Astrocyte (in vitro differentiated cells and primary cell): ENCODE data around the gene AQP5. TPM values are rescaled to one million over a fixed set of nuclear protein-coding genes. Genes with fewer than 3 reads are reported as not detected.

Source experiments
- DNase-seq: peaks from one replicate; pipeline ENCODE4 v3.0.0-alpha.2; 2010; ENCODE audit warnings: low read depth
- FAIRE-seq: peaks from 2 replicates; lab custom pipeline; 2011; peaks lifted over from hg19 to GRCh38; lab: Jason Lieb, UNC
- H2AFZ ChIP-seq: 2 replicates; pipeline ENCODE4 v1.6.0; 2012; ENCODE audit warnings: low read depth, low read length, inconsistent platforms
- H3K27ac ChIP-seq: 2 replicates; pipeline ENCODE4 v1.5.1; 2011; ENCODE audit warnings: low read depth, low read length, inconsistent platforms
- H3K27me3 ChIP-seq: 2 replicates; pipeline ENCODE4 v1.6.0; 2011; ENCODE audit warnings: low read length, inconsistent platforms; ENCODE audit not compliant: insufficient read depth
- H3K36me3 ChIP-seq: 2 replicates; pipeline ENCODE4 v1.5.1; 2011; ENCODE audit warnings: low read length, inconsistent platforms; ENCODE audit not compliant: insufficient read depth
- H3K4me1 ChIP-seq: 2 replicates; pipeline ENCODE4 v1.5.1; 2011; ENCODE audit warnings: low read length, inconsistent platforms; ENCODE audit not compliant: insufficient read depth
- H3K4me2 ChIP-seq: 2 replicates; pipeline ENCODE4 v1.6.0; 2012; ENCODE audit warnings: low read length, inconsistent platforms
- H3K4me3 ChIP-seq: 2 replicates; pipeline ENCODE4 v1.5.1; 2011; ENCODE audit warnings: low read depth, mild to moderate bottlenecking, low read length, inconsistent platforms; ENCODE audit not compliant: insufficient read depth
- H3K79me2 ChIP-seq: 2 replicates; pipeline ENCODE4 v1.6.0; 2012; ENCODE audit warnings: mild to moderate bottlenecking, low read length, inconsistent platforms; ENCODE audit not compliant: insufficient read depth
- H3K9ac ChIP-seq: 2 replicates; pipeline ENCODE4 v1.6.0; 2012; ENCODE audit warnings: mild to moderate bottlenecking, low read length, inconsistent platforms
- H3K9me3 ChIP-seq: 2 replicates; pipeline ENCODE4 v1.5.1; 2012; ENCODE audit warnings: low read depth, mild to moderate bottlenecking, low read length, inconsistent platforms; ENCODE audit not compliant: insufficient read depth
- H4K20me1 ChIP-seq: 2 replicates; pipeline ENCODE4 v1.6.0; 2012; ENCODE audit warnings: low read length, inconsistent platforms; ENCODE audit not compliant: insufficient read depth
- H3K27ac Mint-ChIP-seq: one replicate; pipeline ENCODE4 v1.8.0; 2021; ENCODE audit warnings: mild to moderate bottlenecking, mixed read lengths; ENCODE audit not compliant: unreplicated experiment
- H3K27me3 Mint-ChIP-seq: one replicate; pipeline ENCODE4 v1.8.0; 2021; ENCODE audit warnings: low read depth, mixed read lengths; ENCODE audit not compliant: unreplicated experiment
- H3K36me3 Mint-ChIP-seq: one replicate; pipeline ENCODE4 v1.8.0; 2021; ENCODE audit warnings: low read depth, mixed read lengths; ENCODE audit not compliant: unreplicated experiment
- H3K4me1 Mint-ChIP-seq: one replicate; pipeline ENCODE4 v1.8.0; 2021; ENCODE audit warnings: low read depth, mixed read lengths; ENCODE audit not compliant: unreplicated experiment
- H3K4me3 Mint-ChIP-seq: one replicate; pipeline ENCODE4 v1.8.0; 2021; ENCODE audit warnings: mild to moderate bottlenecking, moderate library complexity, mixed read lengths; ENCODE audit not compliant: unreplicated experiment
- H3K9me3 Mint-ChIP-seq: one replicate; pipeline ENCODE4 v1.8.0; 2021; ENCODE audit warnings: mild to moderate bottlenecking, mixed read lengths; ENCODE audit not compliant: unreplicated experiment
- CTCF ChIP-seq: IDR thresholded peaks from 2 replicates; pipeline ENCODE4 v1.5.1; 2011; ENCODE audit warnings: low read depth, mild to moderate bottlenecking, inconsistent platforms, low read length, moderate library complexity; ENCODE audit not compliant: insufficient read depth
- EZH2 ChIP-seq: IDR thresholded peaks from 2 replicates; pipeline ENCODE4 v1.6.1; 2012; ENCODE audit warnings: mild to moderate bottlenecking, low read length, inconsistent platforms; ENCODE audit not compliant: insufficient read depth
- total RNA-seq: library from RNA; stranded (reverse); gene quantifications from 2 replicates; pipeline ENCODE4 v1.2.1, GENCODE V29; 2021

AQP5 gene
- total RNA-seq, 1 donor from 2014 or later, result not detected

DNA sequence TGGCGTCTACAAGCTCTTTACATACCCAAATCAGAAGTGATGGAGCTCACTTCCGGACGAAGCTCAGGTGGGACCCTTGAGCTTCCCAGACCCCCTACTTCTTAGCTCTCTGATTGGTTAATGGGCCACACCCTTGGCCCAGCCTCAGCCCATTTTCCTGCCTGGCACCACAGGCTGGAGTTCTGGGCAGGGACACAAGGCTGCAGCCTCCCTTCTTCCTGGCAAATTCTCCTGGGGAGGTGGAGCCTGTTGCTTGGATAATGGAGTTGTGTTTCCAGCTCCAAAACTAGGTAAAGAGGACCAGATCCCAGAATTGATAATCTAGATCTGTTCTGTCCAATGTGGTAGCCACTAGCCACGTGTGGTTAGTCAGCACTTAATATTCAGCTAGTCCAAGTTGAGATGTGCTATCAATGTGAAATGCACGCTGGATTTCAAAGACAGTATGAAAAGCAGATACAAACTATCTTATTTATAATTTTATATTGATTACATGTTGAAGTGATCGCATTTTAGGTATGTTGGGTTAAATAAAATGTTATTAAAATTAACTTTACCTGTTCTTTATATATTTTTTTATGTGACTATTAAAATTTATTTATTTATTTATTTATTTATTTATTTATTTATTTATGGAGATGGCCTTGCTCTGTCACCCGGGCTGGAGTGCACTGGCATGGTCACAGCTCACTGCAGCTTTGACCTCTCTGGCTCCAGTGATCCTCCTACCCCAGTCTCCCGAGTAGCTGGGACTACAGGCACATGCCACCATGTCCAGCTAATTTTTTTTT is 45.3 kb upstream of the AQP5 start:
- Mint-ChIP-seq H3K4me1 (no peaks in the 10 kb centered on the region), H3K9me3 (no peaks in the 10 kb centered on the region), H3K4me3 (no peak overlapping the region), H3K36me3 (no peaks in the 10 kb centered on the region), H3K27me3 (peaks cover 41% of the 10 kb centered on the region), H3K27ac (no peak overlapping the region)
- no peaks in the 10 kb centered on the region for H3K36me3 ChIP-seq
- H3K79me2 ChIP-seq, result no peaks in the 10 kb centered on the region
- no peak overlapping the region for H3K4me3 ChIP-seq
- H3K9ac ChIP-seq, result no peak overlapping the region
- TF ChIP-seq CTCF, result no peak
- TF ChIP-seq EZH2, result no peak
- no peaks in the 10 kb centered on the region for H3K9me3 ChIP-seq
- H4K20me1 ChIP-seq, result no peaks in the 10 kb centered on the region
- H3K27ac ChIP-seq, result no peak overlapping the region
- no peaks in the 10 kb centered on the region for H3K27me3 ChIP-seq
- no peak overlapping the region for H2AFZ ChIP-seq
- FAIRE-seq, result no peak
- no peak for DNase-seq
- H3K4me1 ChIP-seq, result peaks cover 5% of the 10 kb centered on the region
- H3K4me2 ChIP-seq, result no peak overlapping the region

DNA sequence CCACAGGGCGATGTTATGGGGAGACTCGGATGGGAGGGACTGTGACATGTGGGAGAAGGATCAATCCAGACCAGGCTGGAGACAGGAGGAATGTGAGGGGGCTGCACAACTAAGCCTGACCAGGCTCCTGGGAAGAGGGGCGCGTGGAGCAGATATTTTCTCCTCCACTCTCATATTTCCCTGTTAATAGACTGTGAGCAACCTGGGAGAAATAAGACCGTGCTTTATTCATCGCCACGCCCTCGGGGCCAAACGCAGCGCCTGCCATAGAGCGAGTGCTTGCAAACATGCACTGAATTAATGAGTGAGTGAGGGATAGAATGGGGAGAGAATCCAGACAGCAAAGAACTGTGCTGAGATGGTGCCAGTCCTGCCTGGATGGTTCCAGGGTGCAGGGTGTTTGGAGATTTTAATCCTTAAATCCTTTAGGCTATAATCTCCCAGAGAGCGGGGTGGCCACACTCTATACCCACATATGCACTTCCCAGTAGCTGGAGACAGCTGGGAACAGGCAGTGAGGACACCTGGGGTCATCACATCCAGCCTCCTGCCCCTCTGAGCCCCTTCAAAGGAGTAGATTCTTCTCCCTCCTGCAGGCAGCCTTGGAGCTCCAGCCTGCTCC is 44.4 kb upstream of the AQP5 start:
- Histone ChIP-seq H3K4me3 (no peak overlapping the region), H3K27me3 (no peaks in the 10 kb centered on the region), H3K4me2 (no peak overlapping the region), H3K9me3 (no peaks in the 10 kb centered on the region), H2AFZ (no peak overlapping the region), H3K36me3 (no peaks in the 10 kb centered on the region), H3K9ac (no peak overlapping the region), H3K4me1 (peaks cover 5% of the 10 kb centered on the region), H4K20me1 (no peaks in the 10 kb centered on the region), H3K27ac (no peak overlapping the region), H3K79me2 (no peaks in the 10 kb centered on the region)
- peaks cover 2% of the 10 kb centered on the region for H3K36me3 Mint-ChIP-seq
- H3K27ac Mint-ChIP-seq, result no peak overlapping the region
- no peak overlapping the region for H3K4me3 Mint-ChIP-seq
- TF ChIP-seq CTCF (no peak), EZH2 (no peak)
- DNase-seq (no peak), FAIRE-seq (no peak)
- no peaks in the 10 kb centered on the region for H3K9me3 Mint-ChIP-seq
- peaks cover 43% of the 10 kb centered on the region for H3K27me3 Mint-ChIP-seq
- H3K4me1 Mint-ChIP-seq, result no peaks in the 10 kb centered on the region

- TF ChIP-seq CTCF (no peak), EZH2 (no peak)
- Histone ChIP-seq H3K27me3 (no peaks in the 10 kb centered on the region), H3K9ac (no peak overlapping the region), H3K36me3 (no peaks in the 10 kb centered on the region), H4K20me1 (no peaks in the 10 kb centered on the region), H3K4me2 (no peak overlapping the region), H3K4me1 (peaks cover 5% of the 10 kb centered on the region), H2AFZ (no peak overlapping the region), H3K4me3 (no peak overlapping the region), H3K27ac (no peak overlapping the region), H3K79me2 (no peaks in the 10 kb centered on the region), H3K9me3 (no peaks in the 10 kb centered on the region)
- Mint-ChIP-seq H3K27me3 (peaks cover 40% of the 10 kb centered on the region), H3K27ac (no peak overlapping the region), H3K9me3 (no peaks in the 10 kb centered on the region), H3K4me3 (no peak overlapping the region), H3K36me3 (peaks cover 2% of the 10 kb centered on the region), H3K4me1 (no peaks in the 10 kb centered on the region)
- FAIRE-seq (no peak), DNase-seq (no peak)
These were observed 43.9 kb upstream of the AQP5 start for GRCh38 chr12:49917788-49918173.
